Upper lobe of left lung (tissue), 6 donors: ENCODE results near the gene MYT1. TPM values are rescaled to one million over a fixed set of nuclear protein-coding genes. Genes with fewer than 3 reads are reported as not detected.

Source experiments
- ATAC-seq, 2 donors: fragments of 200-7000 bp; cut with Tn5 transposase; one replicate each; pipeline ENCODE4 v1.9.1; 2022; ENCODE audit warnings: mild to moderate bottlenecking in 2 of 2, moderate library complexity in 2 of 2; ENCODE audit not compliant: low FRiP score in 2 of 2
- DNase-seq, 2 donors: peaks; one replicate each; pipeline ENCODE4 v3.0.0-alpha.2; 2019 to 2020
- H3K27ac ChIP-seq, 4 donors: fragments of 200-600 bp; sonication (generic); one replicate each; pipeline ENCODE4 v1.5.1; 2016 to 2019
- H3K27me3 ChIP-seq, 4 donors: fragments of 200-600 bp; sonication (generic); one replicate each; pipeline ENCODE4 v1.5.1; 2017 to 2019
- H3K36me3 ChIP-seq, 4 donors: fragments of 200-600 bp; sonication (generic); one replicate each; pipeline ENCODE4 v1.5.1; 2016 to 2019
- H3K4me1 ChIP-seq, 4 donors: fragments of 200-600 bp; sonication (generic); one replicate each; pipeline ENCODE4 v1.5.1; 2018 to 2019
- H3K4me3 ChIP-seq, 4 donors: fragments of 200-600 bp; sonication (generic); one replicate each; pipeline ENCODE4 v1.5.1; 2017 to 2019; ENCODE audit warnings: mild to moderate bottlenecking in 2 of 4, moderate library complexity in 1 of 4
- H3K9me3 ChIP-seq, 4 donors: fragments of 200-600 bp; sonication (generic); one replicate each; pipeline ENCODE4 v1.5.1; 2018 to 2019
- EP300 ChIP-seq, 4 donors: sonication (generic); formaldehyde crosslinking; IDR thresholded peaks; one replicate each; pipeline ENCODE4 v1.5.1; 2017; ENCODE audit warnings: antibody characterized with exemption in 4 of 4, control low read depth in 2 of 4
- POLR2A ChIP-seq, 4 donors: fragments of 450-650 bp; IDR thresholded peaks; one replicate each; pipeline ENCODE4 v1.5.1; 2016 to 2017; ENCODE audit warnings: antibody characterized with exemption in 4 of 4, mild to moderate bottlenecking in 2 of 4
- POLR2AphosphoS5 ChIP-seq, 2 donors: sonication (generic); formaldehyde crosslinking; IDR thresholded peaks; one replicate each; pipeline ENCODE4 v1.5.1; 2017; ENCODE audit warnings: antibody characterized with exemption in 2 of 2
- WGBS, 2 donors: methylation state at CpG; one replicate each; pipeline ENCODE4 v1.1.5; 2017 to 2018; 5-methylcytosine and 5-hydroxymethylcytosine counted together
- total RNA-seq, 6 donors: library from RNA; depleted of rRNA in 4 of 6; stranded (reverse); fragments of >200 nt in 4 of 6; gene quantifications; one replicate each; pipeline versions ENCODE4 v1.1.0 to v1.2.1, GENCODE V29; 2016 to 2021
- TF ChIP-seq, protein P1 (sequence below), 6 experiments: fragments of 450-650 bp in 4 of 6; fragments of 200-600 bp in 2 of 6; sonication (generic) in 2 of 6; IDR thresholded peaks; one replicate each; pipeline ENCODE4 v1.5.1; 2016 to 2019; ENCODE audit warnings: antibody characterized with exemption in 6 of 6
- donor health status: DM: no; HTN: no; CAD: no; lungs with moderate emphysema.
- donor health status: DM: no; HTN: yes; CAD: no; lungs with severe emphysema.

Gene MYT1
- total RNA-seq, 6 donors from 2014 or later, result 0.09 to 3.1 TPM; not detected in 4

DNA sequence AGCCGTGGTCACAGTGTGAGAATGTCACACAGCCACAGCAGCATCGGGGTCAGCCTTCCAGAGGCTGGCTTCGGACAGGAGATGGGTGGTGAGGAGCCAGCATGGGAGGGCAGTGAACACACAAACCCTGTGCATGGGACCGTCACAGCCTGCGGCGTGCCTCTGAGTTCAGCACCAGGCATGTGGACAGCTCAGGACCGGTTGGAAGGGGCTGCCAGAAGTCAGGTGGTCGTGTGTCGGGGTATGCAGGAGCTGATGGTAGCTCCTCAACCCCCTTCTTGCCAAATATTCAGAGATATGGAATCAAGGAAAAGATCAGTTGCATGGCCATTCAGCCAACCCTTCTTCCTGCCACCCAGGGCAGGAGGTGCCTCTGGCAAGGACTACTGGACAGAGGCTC lies 28.2 kb downstream of the MYT1 start:
- Histone ChIP-seq H3K36me3 (no peaks in the 10 kb centered on the region), H3K27ac (no peak overlapping the region), H3K4me1 (no peaks in the 10 kb centered on the region), H3K4me3 (no peak overlapping the region), H3K9me3 (no peaks in the 10 kb centered on the region), H3K27me3 (no peaks in the 10 kb centered on the region)
- TF ChIP-seq POLR2AphosphoS5 (IDR thresholded peaks at IDR 0.05) (no peak), POLR2A (IDR thresholded peaks at IDR 0.05) (no peak), EP300 (IDR thresholded peaks at IDR 0.05) (no peak)
- TF ChIP-seq, protein P1, sequence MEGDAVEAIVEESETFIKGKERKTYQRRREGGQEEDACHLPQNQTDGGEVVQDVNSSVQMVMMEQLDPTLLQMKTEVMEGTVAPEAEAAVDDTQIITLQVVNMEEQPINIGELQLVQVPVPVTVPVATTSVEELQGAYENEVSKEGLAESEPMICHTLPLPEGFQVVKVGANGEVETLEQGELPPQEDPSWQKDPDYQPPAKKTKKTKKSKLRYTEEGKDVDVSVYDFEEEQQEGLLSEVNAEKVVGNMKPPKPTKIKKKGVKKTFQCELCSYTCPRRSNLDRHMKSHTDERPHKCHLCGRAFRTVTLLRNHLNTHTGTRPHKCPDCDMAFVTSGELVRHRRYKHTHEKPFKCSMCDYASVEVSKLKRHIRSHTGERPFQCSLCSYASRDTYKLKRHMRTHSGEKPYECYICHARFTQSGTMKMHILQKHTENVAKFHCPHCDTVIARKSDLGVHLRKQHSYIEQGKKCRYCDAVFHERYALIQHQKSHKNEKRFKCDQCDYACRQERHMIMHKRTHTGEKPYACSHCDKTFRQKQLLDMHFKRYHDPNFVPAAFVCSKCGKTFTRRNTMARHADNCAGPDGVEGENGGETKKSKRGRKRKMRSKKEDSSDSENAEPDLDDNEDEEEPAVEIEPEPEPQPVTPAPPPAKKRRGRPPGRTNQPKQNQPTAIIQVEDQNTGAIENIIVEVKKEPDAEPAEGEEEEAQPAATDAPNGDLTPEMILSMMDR (IDR thresholded peaks at IDR 0.05), result no peak
- DNase-seq (no peak), ATAC-seq (no peak)
- 32 to 50% methylated on average over 7 to 9 of the region's 9 CpGs for WGBS, 2 donors

DNA sequence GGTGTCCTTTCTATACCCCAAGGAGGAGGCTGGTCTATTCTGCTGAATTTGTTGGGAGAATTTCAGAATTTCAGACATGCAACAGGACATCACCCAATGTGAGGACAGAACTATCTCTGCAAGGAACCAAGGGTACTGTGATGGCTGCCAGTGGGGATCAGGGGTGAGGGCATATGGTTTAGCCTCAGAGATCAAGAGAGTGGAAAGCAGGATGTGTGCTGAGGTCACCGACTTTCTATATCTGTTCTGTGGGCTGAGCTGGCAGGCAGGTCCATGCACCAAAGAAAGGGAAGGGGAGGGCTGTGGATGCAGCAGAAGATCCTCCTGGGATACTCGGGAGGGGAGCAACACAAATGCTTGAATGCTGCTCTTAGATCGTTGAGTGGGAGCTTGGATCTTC lies 28.8 kb downstream of the MYT1 start:
- ATAC-seq (no peak), DNase-seq (no peak)
- Histone ChIP-seq H3K27ac (no peak overlapping the region), H3K9me3 (no peaks in the 10 kb centered on the region), H3K36me3 (no peaks in the 10 kb centered on the region), H3K4me3 (no peak overlapping the region), H3K4me1 (no peaks in the 10 kb centered on the region), H3K27me3 (no peaks in the 10 kb centered on the region)
- TF ChIP-seq, protein P1 (IDR thresholded peaks at IDR 0.05), result no peak
- TF ChIP-seq POLR2AphosphoS5 (IDR thresholded peaks at IDR 0.05) (no peak), EP300 (IDR thresholded peaks at IDR 0.05) (no peak), POLR2A (IDR thresholded peaks at IDR 0.05) (no peak)
- 54 to 86% methylated on average over 3 of the region's 3 CpGs for WGBS, 2 donors

DNA sequence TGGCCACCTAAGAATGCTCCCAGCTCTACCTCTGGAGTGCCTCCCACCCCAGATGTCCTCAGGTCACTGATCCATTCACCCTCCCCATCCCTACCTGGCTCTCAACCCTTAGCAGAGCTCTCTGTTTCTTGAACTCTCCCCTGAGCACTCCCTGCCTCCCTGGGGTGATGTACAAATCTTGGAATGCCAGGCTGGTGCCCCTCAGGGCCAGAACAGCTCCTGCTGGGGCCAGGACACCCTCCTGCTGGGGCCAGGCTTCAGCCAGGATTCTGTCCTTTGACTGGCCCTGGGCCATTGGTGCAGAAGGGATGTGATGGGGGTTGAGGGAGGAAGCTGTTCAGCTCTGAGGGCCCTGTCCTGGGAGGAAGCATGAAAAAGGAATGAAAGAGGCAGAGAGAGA lies 30.0 kb downstream of the MYT1 start:
- no peaks in the 10 kb centered on the region for H3K27me3 ChIP-seq
- no peak for DNase-seq
- H3K9me3 ChIP-seq, result no peaks in the 10 kb centered on the region
- H3K4me1 ChIP-seq, result no peaks in the 10 kb centered on the region
- no peak overlapping the region for H3K27ac ChIP-seq
- no peak overlapping the region for H3K4me3 ChIP-seq
- no peak for ATAC-seq
- no peaks in the 10 kb centered on the region for H3K36me3 ChIP-seq
- no peak for TF ChIP-seq POLR2AphosphoS5 (IDR thresholded peaks at IDR 0.05)
- TF ChIP-seq, protein P1 (IDR thresholded peaks at IDR 0.05), result no peak
- no peak for TF ChIP-seq POLR2A (IDR thresholded peaks at IDR 0.05)

DNA sequence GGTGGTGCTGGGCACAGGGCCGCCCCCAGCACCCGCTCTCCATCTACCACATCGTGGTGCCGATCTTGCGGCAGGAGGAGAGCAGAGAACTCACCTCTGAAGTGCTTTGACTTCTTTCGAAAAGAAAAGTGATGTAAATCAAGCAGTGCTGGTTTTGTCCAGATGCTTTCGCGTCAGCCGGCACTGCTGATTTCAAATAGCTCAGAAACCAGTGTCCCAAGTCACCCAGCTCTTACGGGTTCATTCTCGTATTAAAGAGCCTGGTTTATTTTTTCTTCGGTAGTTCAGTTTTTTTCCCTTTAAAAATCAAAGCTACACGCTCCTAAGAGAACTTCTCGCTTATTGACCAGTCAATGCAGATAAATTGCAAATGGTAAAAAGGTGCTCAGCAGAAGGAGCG lies 32.1 kb downstream of the MYT1 start:
- TF ChIP-seq EP300 (IDR thresholded peaks at IDR 0.05), result no peak
- TF ChIP-seq, protein P1 (IDR thresholded peaks at IDR 0.05), result no peak
- no peak for TF ChIP-seq POLR2AphosphoS5 (IDR thresholded peaks at IDR 0.05)
- TF ChIP-seq POLR2A (IDR thresholded peaks at IDR 0.05), result no peak
- no peaks in the 10 kb centered on the region for H3K9me3 ChIP-seq
- no peak overlapping the region for H3K27ac ChIP-seq
- no peaks in the 10 kb centered on the region for H3K27me3 ChIP-seq
- H3K36me3 ChIP-seq, result no peaks in the 10 kb centered on the region
- WGBS, 2 donors, result 77 to 83% methylated on average over 10 to 15 of the region's 15 CpGs
- ATAC-seq, result no peak
- no peak for DNase-seq
- no peaks in the 10 kb centered on the region for H3K4me1 ChIP-seq
- H3K4me3 ChIP-seq, result no peak overlapping the region

DNA sequence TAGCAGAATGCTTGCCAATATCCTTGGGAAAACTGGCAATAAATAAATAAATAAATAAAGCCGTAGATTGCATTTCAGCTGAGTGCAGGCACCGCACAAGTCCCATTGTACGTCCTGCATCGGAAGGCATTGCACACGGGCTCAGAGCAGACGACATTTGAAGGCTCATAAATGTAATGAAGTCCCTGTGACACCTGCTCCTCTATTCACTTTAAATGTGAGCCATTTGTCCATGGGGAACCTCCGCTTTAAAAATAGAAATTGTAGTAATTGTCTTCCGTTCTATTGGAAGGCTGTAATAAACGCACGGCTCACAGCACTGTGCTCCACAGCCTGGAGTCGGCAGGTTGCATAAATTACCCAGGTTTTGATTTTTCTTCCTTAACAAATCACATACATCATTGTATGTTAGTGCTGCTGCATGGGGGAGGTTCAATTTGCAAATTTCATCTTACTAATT lies 32.6 kb downstream of the MYT1 start:
- DNase-seq (no peak), ATAC-seq (no peak)
- WGBS, 2 donors, result 77 to 84% methylated on average over 11 of the region's 11 CpGs
- Histone ChIP-seq H3K36me3 (no peaks in the 10 kb centered on the region), H3K4me3 (no peak overlapping the region), H3K27ac (no peak overlapping the region), H3K4me1 (no peaks in the 10 kb centered on the region), H3K9me3 (no peaks in the 10 kb centered on the region), H3K27me3 (no peaks in the 10 kb centered on the region)
- TF ChIP-seq EP300 (IDR thresholded peaks at IDR 0.05) (no peak), POLR2AphosphoS5 (IDR thresholded peaks at IDR 0.05) (no peak), POLR2A (IDR thresholded peaks at IDR 0.05) (no peak)
- TF ChIP-seq, protein P1 (IDR thresholded peaks at IDR 0.05), result no peak
